B cell (primary cell): ENCODE data around the gene CLCN7. TPM values are rescaled to one million over a fixed set of nuclear protein-coding genes. Genes with fewer than 3 reads are reported as not detected.

Experiments used
- ATAC-seq: fragments of 200-7000 bp; cut with Tn5 transposase; one replicate; pipeline ENCODE4 v1.10.0; 2021; ENCODE audit warnings: low read depth, mild to moderate bottlenecking, moderate number of reproducible peaks, moderate library complexity
- CTCF ChIA-PET: fragments of 350-600 bp; sonication (Branson Sonifier 250); formaldehyde crosslinking; loops from one replicate; lab custom pipeline; 2021; ENCODE audit warnings: antibody characterized with exemption, inconsistent platforms; lab: Charles Lee
- POLR2A ChIA-PET: fragments of 350-600 bp; sonication (Branson Sonifier 250); formaldehyde crosslinking; loops from one replicate; lab custom pipeline; 2021; ENCODE audit warnings: antibody characterized with exemption; lab: Charles Lee
- DNase-seq: peaks from one replicate; pipeline ENCODE4 v3.0.0; 2013
- H2AFZ ChIP-seq: 2 replicates; pipeline ENCODE4 v1.6.1; 2012; ENCODE audit warnings: mild to moderate bottlenecking, low read depth, low read length; ENCODE audit not compliant: insufficient read depth, poor library complexity, severe bottlenecking
- H3K27ac ChIP-seq, 2 donors: 1 replicate in 1 of 2; 2 replicates in 1 of 2; pipeline ENCODE4 v1.5.1; 2012 to 2013; ENCODE audit warnings: low read length in 2 of 2, mild to moderate bottlenecking in 2 of 2, moderate library complexity in 1 of 2
- H3K27me3 ChIP-seq, 4 experiments: fragments of 200-600 bp in 1 of 4; sonication (generic) in 1 of 4; replicated peaks in 1 of 4; 1 replicate in 2 of 4; 2 replicates in 2 of 4; pipeline versions ENCODE4 v1.6.1 to v1.7.0; 2013 to 2016; ENCODE audit warnings: low read length in 3 of 4, mild to moderate bottlenecking in 2 of 4, mixed read lengths in 1 of 4, moderate library complexity in 1 of 4; ENCODE audit not compliant: insufficient read depth in 4 of 4, control insufficient read depth in 3 of 4; ENCODE audit errors: control extremely low read depth in 1 of 4
- H3K36me3 ChIP-seq, 2 experiments: replicated peaks in 1 of 2; 1 replicate in 1 of 2; 2 replicates in 1 of 2; pipeline versions ENCODE4 v1.6.1 to v1.7.1; 2013; ENCODE audit warnings: low read length in 1 of 2; ENCODE audit not compliant: insufficient read depth in 2 of 2, control insufficient read depth in 1 of 2; ENCODE audit errors: control extremely low read depth in 1 of 2, extremely low read depth in 1 of 2
- H3K4me1 ChIP-seq, 2 donors: fragments of 200-600 bp in 1 of 2; sonication (generic) in 1 of 2; 1 replicate in 1 of 2; 2 replicates in 1 of 2; pipeline versions ENCODE4 v1.5.1 to v1.6.1; 2013 to 2017; ENCODE audit warnings: low read length in 2 of 2; ENCODE audit not compliant: control insufficient read depth in 2 of 2, insufficient read depth in 2 of 2
- H3K4me2 ChIP-seq: replicated peaks from 2 replicates; pipeline ENCODE3; 2012; ENCODE audit warnings: mild to moderate bottlenecking, low read depth, low read length; ENCODE audit not compliant: poor library complexity, severe bottlenecking
- H3K4me3 ChIP-seq, 5 experiments: fragments of 200-600 bp in 1 of 5; sonication (generic) in 1 of 5; 1 replicate in 3 of 5; 2 replicates in 2 of 5; pipeline versions ENCODE4 v1.5.1 to v1.7.0; 2011 to 2016; ENCODE audit warnings: low read length in 4 of 5, mild to moderate bottlenecking in 4 of 5, low read depth in 2 of 5, control low read depth in 1 of 5, moderate library complexity in 1 of 5; ENCODE audit not compliant: insufficient read depth in 1 of 5; ENCODE audit errors: control extremely low read depth in 1 of 5, extremely low read depth in 1 of 5
- H3K79me2 ChIP-seq: fragments of 200-600 bp; sonication (generic); one replicate; pipeline ENCODE4 v1.6.0; 2016; ENCODE audit warnings: low read length; ENCODE audit not compliant: control insufficient read depth, insufficient read depth
- H3K9ac ChIP-seq: fragments of 200-600 bp; sonication (generic); 2 replicates; pipeline ENCODE4 v1.6.1; 2017; ENCODE audit warnings: mild to moderate bottlenecking, low read length, moderate library complexity
- H3K9me3 ChIP-seq, 3 donors: one replicate each; pipeline versions ENCODE4 v1.6.1 to v1.7.1; 2013; ENCODE audit warnings: low read length in 2 of 3; ENCODE audit not compliant: control insufficient read depth in 2 of 3, insufficient read depth in 1 of 3; ENCODE audit errors: control extremely low read depth in 1 of 3
- H4K20me1 ChIP-seq: 2 replicates; pipeline ENCODE4 v1.6.0; 2012; ENCODE audit warnings: mild to moderate bottlenecking, low read length; ENCODE audit not compliant: insufficient read depth, control insufficient read depth, poor library complexity, severe bottlenecking
- H3K27ac Mint-ChIP-seq: one replicate; pipeline ENCODE4 v1.8.0; 2021; ENCODE audit warnings: mixed read lengths
- H3K27me3 Mint-ChIP-seq: one replicate; pipeline ENCODE4 v1.8.0; 2021; ENCODE audit warnings: mixed read lengths
- H3K4me1 Mint-ChIP-seq: one replicate; pipeline ENCODE4 v1.8.0; 2021; ENCODE audit warnings: mixed read lengths
- H3K4me3 Mint-ChIP-seq: one replicate; pipeline ENCODE4 v1.8.0; 2021; ENCODE audit warnings: mixed read lengths
- H3K9me3 Mint-ChIP-seq: one replicate; pipeline ENCODE4 v1.8.0; 2022; ENCODE audit warnings: mixed read lengths; ENCODE audit not compliant: insufficient read depth
- CTCF ChIP-seq: fragments of 200-600 bp; IDR thresholded peaks from one replicate; pipeline ENCODE4 v1.8.0; 2022; ENCODE audit warnings: antibody characterized with exemption, mild to moderate bottlenecking
- EZH2 ChIP-seq: IDR thresholded peaks from 2 replicates; pipeline ENCODE4 v1.6.1; 2012; ENCODE audit warnings: borderline replicate concordance, low read depth, mild to moderate bottlenecking, moderate library complexity, low read length; ENCODE audit not compliant: insufficient read depth, poor library complexity, severe bottlenecking
- WGBS: methylation state at CpG from one replicate; pipeline ENCODE4 v1.1.5; 2013; ENCODE audit warnings: missing lambda C conversion rate; ENCODE audit not compliant: insufficient coverage; 5-methylcytosine and 5-hydroxymethylcytosine counted together
- intact Hi-C: fragments of 100-400 bp; cut with micrococcal nuclease; formaldehyde crosslinking; loops from one replicate; pipeline ENCODE4 v1.10.0; 2022
- polyA plus RNA-seq: library from polyadenylated mRNA; depleted of rRNA; stranded (reverse); fragments of >200 nt; gene quantifications from 2 replicates; pipeline ENCODE4 v1.2.3, GENCODE V29; 2012
- total RNA-seq, 2 donors: library from RNA; stranded (reverse); fragments of 120-200 nt in 1 of 2; gene quantifications; 1 replicate in 1 of 2; 2 replicates in 1 of 2; pipeline versions ENCODE4 v1.2.3 to v1.2.4, GENCODE V29; 2013 to 2022

Gene CLCN7
- total and polyA plus RNA-seq, 2 donors (not counting 1 experiment from before 2014, with no cell fraction given), result 215 to 274 TPM

GRCh38 chr16:1426734-1427471, 47.9 kb downstream of the CLCN7 start:
- DNase-seq, result no peak
- ATAC-seq, result no peak
- WGBS, result 90% methylated on average over 34 of the region's 42 CpGs
- TF ChIP-seq EZH2 (no peak), CTCF (no peak)
- no peaks in the 10 kb centered on the region for H3K27me3 Mint-ChIP-seq
- no peaks in the 10 kb centered on the region for H3K36me3 ChIP-seq
- H3K9me3 Mint-ChIP-seq, result no peaks in the 10 kb centered on the region
- CTCF ChIA-PET, result interaction anchor here (0.8 to 3.4 kb wide), 4 partner anchors 10 to 279 kb away, joined by 3 to 14 read pairs (median 4); partner anchors contain the start of gene MAPK8IP3
- H3K4me3 Mint-ChIP-seq, result no peak overlapping the region
- no peak overlapping the region for H2AFZ ChIP-seq
- intact Hi-C loops, result no loop called here
- H3K4me1 Mint-ChIP-seq, result peaks cover 5% of the 10 kb centered on the region
- no peak overlapping the region for H3K4me2 ChIP-seq
- H3K4me3 ChIP-seq, result no peak overlapping the region
- POLR2A ChIA-PET, result interaction anchor here (0.5 kb wide), 1 partner anchor 13 kb away, joined by 3 read pairs; no protein-coding TSS in a partner anchor
- H3K27ac Mint-ChIP-seq, result no peak overlapping the region
- H3K9me3 ChIP-seq, result no peaks in the 10 kb centered on the region
- H3K9ac ChIP-seq, result no peak overlapping the region
- peaks cover 11 to 25% of the 10 kb centered on the region in 2 donors for H3K4me1 ChIP-seq
- H3K27me3 ChIP-seq, result no peaks in the 10 kb centered on the region
- H4K20me1 ChIP-seq, result no peaks in the 10 kb centered on the region
- no peak overlapping the region for H3K27ac ChIP-seq
- H3K79me2 ChIP-seq, result peaks cover 6% of the 10 kb centered on the region
